NCI-H1436 treated with DMSO at 0.1 percent for 48 hours (cell line): ENCODE data around the gene SYNE2.

Experiments used
- DNase-seq: peaks from one replicate; lab custom pipeline; 2025; lab: John Stamatoyannopoulos, UW

The SYNE2 gene

DNA sequence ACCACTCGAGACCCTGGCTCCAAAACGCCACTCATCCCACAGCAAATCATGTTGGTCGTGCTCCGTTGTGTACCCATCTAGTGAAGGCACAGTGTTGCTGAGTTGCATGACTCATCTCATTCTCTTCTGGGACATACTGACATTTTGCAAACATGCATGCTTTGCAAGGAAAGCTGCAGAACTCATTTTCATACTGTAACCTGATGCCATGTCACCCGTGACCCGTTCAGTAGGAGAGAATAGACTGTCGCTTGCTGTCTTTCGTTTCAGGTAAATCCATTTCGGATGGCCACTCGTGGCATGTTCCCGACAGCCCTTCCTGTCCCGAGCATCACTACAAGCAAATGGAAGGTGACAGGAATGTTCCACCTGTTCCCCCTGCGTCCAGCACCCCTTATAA, 363.2 kb downstream of the SYNE2 start:
- no peak for DNase-seq

GRCh38 chr14:64217308-64217707, 364.5 kb downstream of the SYNE2 start:
- DNase-seq, result no peak

DNA sequence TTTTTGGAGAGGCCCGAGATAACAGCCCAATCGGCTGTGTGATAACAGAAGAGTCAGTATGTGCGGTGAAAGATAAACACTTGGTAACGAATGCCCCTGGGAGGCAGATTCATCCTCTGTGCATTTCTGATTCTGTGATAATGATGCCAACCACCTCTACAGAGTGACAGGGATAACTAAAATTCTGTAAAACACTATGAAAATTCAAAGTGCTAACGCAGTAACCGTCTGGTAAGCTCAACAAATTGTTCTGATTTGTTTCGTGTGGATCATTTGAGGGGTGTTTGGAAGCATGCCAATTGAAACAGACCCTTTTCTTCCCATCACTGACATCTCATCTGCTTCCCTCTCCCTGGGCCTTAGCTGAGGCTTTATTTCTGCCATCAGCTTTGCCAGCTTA, 365.0 kb downstream of the SYNE2 start:
- DNase-seq, result no peak

- DNase-seq, result no peak
Observed at GRCh38 chr14:64218344-64219240, 365.8 kb downstream of the SYNE2 start.

GRCh38 chr14:64220056-64220455, 367.3 kb downstream of the SYNE2 start:
- no peak for DNase-seq

- DNase-seq, result no peak
Observed at GRCh38 chr14:64220466-64220865, 367.7 kb downstream of the SYNE2 start.

DNA sequence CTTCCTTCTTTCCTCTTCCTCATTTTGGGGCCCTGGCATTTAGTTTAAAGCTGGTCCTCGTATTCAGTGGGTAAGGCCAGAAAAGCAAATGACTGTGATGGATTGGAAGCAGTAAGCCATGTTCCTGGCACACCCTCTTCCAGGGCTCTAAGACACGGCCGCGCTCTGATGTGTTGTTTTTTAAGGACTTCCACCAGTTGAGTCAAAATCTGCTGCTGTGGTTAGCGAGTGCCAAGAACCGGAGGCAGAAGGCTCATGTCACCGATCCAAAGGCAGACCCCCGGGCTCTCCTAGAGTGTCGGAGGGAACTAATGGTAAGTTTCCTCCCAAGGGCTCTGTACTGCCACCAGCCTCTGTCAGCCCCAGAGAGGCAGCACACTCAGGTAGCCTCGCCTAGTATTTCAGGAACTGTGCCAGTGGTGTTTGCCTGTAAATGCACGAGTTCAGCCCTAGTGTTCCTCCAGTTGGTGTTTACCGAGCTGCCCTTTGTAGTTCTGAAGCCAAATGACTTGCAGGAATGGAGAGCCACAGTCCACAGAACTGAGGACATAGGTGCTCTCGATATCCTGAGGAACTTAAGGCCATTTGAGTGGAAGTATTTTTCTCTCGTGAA, 368.7 kb downstream of the SYNE2 start:
- DNase-seq, result no peak

DNA sequence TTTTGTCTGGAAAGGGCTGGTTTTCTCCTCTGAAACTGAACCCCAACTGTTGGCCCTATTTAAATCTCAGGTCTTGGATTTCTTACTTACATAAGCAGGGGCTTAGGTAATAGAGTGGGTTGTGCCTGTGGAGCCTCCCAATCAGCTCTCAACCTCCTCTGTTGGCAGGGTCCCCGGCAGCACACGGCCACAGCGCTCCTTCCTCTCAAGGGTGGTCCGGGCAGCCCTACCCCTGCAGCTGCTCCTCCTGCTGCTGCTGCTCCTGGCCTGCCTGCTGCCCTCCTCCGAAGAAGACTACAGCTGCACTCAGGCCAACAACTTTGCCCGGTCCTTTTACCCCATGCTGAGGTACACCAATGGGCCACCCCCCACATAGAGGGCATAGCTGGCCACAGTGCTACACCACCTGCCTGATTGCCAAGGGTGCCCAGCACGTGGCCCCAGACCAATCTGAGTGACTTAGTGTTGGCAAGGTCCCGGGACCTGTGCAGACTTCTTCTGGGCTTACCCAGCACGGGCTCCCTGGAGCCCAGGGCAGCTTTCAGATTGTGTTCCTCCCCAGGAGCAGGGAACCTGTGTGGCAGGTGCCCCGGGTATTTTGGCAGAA, 372.4 kb downstream of the SYNE2 start:
- DNase-seq, result no peak

GRCh38 chr14:64227856-64228255, 375.1 kb downstream of the SYNE2 start:
- DNase-seq, result no peak

GRCh38 chr14:64229489-64229888, 376.7 kb downstream of the SYNE2 start:
- no peak for DNase-seq

- DNase-seq, result no peak
Observed at GRCh38 chr14:64232095-64232838, 379.5 kb downstream of the SYNE2 start.

DNA sequence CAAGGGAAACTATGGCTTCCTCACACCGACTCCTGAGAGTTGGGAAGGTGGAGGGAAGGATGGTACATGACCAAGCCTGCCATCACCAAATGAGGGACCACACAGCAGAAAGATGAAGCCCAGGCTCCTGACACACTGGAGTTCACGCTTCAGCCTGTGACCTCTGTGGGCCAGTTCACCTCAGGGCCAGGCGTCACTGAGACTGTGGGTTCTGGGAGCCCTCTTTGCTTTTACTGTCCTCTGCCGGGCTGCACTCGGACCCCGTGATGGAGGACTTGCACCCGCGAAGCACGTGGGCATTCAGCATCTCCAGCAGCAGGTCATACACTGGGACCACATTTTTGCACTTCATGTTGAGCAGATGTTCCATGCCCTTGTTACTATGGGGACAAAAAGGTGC, 380.1 kb downstream of the SYNE2 start:
- no peak for DNase-seq

- no peak for DNase-seq
Observed at GRCh38 chr14:64233531-64234190, 380.9 kb downstream of the SYNE2 start.

DNA sequence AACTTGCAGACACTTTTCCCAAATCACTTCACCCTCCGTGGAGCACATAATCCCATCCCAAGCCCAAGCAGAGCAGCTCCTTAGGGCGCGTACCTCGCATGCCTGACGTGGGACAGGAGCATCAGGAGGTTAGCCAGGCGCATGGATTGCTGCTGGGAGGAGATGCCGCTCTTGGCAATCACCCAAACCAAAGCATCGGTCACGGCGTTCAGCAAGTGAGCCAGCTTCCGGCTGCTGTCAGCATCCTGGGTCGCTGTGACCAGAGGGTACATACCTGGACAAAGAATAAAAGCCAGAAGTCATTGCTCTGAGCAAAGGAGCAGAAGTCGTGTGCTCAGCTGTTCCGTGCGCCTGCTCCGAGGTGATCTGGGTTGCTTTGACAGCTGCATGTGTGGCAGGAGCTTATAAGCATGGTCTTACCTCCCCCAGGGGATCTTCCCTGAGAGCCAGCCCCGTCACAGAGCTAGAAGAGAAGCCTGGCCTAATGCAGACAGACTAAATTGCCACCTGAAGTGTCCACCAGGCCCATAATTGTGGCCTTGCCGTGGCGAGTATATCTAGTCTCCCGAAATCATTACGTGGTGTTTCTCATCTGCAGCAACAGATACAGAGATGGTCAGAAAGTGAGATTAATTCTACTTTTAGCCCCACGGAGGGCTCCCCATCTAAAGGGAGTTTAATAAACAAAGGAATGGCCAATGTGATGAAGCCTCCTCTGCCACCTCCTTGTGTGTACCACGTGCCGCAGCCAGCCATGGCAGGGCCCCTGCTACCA, 382.3 kb downstream of the SYNE2 start:
- DNase-seq, result peak; percentile 4

GRCh38 chr14:64235652-64236640, 383.1 kb downstream of the SYNE2 start:
- DNase-seq, result no peak

GRCh38 chr14:64238049-64238448, 385.2 kb downstream of the SYNE2 start:
- no peak for DNase-seq

- no peak for DNase-seq
Observed at GRCh38 chr14:64238631-64239030, 385.8 kb downstream of the SYNE2 start.

- no peak for DNase-seq
Observed at GRCh38 chr14:64244279-64244678, 391.5 kb downstream of the SYNE2 start.

- no peak for DNase-seq
Observed at GRCh38 chr14:64245491-64245890, 392.7 kb downstream of the SYNE2 start.

- no peak for DNase-seq
Observed at GRCh38 chr14:64246688-64247087, 393.9 kb downstream of the SYNE2 start.
